GM12878 (cell line): ENCODE results near the gene FRMD3. TPM values are rescaled to one million over a fixed set of nuclear protein-coding genes. Genes with fewer than 3 reads are reported as not detected.

ENCODE experiments used
- ATAC-seq: fragments of 200-7000 bp; cut with Tn5 transposase; 3 replicates; pipeline ENCODE4 v1.9.1; 2020; ENCODE audit warnings: mild to moderate bottlenecking, moderate library complexity
- BruUV-seq: library from RNA; stranded (reverse); fragments of 400-500 nt; replicated peaks from 2 replicates; lab custom pipeline; 2021; lab: Mats Ljungman, UMichigan
- CTCF ChIA-PET: fragments of 300-600 bp; sonication (Branson Sonifier 250); formaldehyde crosslinking; extraction: SDS; loops from one replicate; lab custom pipeline; 2021; ENCODE audit warnings: inconsistent platforms; lab: Yijun Ruan, JAX
- POLR2A ChIA-PET: fragments of 350-600 bp; formaldehyde crosslinking; extraction: SDS; loops from one replicate; lab custom pipeline; 2021; ENCODE audit warnings: inconsistent platforms; lab: Charles Lee
- RAD21 ChIA-PET: fragments of 300-600 bp; sonication (Branson Sonifier 250); formaldehyde crosslinking; loops from one replicate; lab custom pipeline; 2023; ENCODE audit warnings: antibody characterized with exemption; ENCODE audit not compliant: unreplicated experiment; lab: Charles Lee
- SMC1A ChIA-PET: fragments of 300-600 bp; sonication (Branson Sonifier 250); formaldehyde crosslinking; loops from one replicate; lab custom pipeline; 2023; ENCODE audit not compliant: unreplicated experiment, uncharacterized antibody; lab: Charles Lee
- DNase-seq: peaks from one replicate; pipeline ENCODE4 v3.0.0-alpha.2; 2011; ENCODE audit warnings: low read depth, low spot score
- FAIRE-seq: peaks from 3 replicates; lab custom pipeline; 2011; peaks lifted over from hg19 to GRCh38; lab: Jason Lieb, UNC
- H2AFZ ChIP-seq: 2 replicates; pipeline ENCODE4 v1.6.0; 2011; ENCODE audit warnings: low read depth, low read length, control low read depth; ENCODE audit not compliant: control insufficient read depth
- H3K27ac ChIP-seq: 2 replicates; pipeline ENCODE4 v1.5.1; 2011; ENCODE audit warnings: control low read depth; ENCODE audit not compliant: control insufficient read depth, insufficient read depth
- H3K27me3 ChIP-seq, 2 experiments: replicated peaks in 1 of 2; 2 replicates each; pipeline versions ENCODE4 v1.6.0 to v1.6.1; 2011; ENCODE audit warnings: low read length in 1 of 2; ENCODE audit not compliant: control insufficient read depth in 2 of 2, insufficient read depth in 2 of 2
- H3K36me3 ChIP-seq, 2 experiments: 2 replicates each; pipeline ENCODE4 v1.5.1; 2011; ENCODE audit warnings: low read length in 1 of 2; ENCODE audit not compliant: control insufficient read depth in 2 of 2, insufficient read depth in 2 of 2
- H3K4me1 ChIP-seq: 2 replicates; pipeline ENCODE4 v1.6.1; 2011; ENCODE audit warnings: mild to moderate bottlenecking, low read length, moderate library complexity, mixed read lengths; ENCODE audit not compliant: control insufficient read depth, insufficient read depth
- H3K4me2 ChIP-seq: 2 replicates; pipeline ENCODE4 v1.6.0; 2011; ENCODE audit warnings: control low read depth; ENCODE audit not compliant: control insufficient read depth, insufficient read depth
- H3K4me3 ChIP-seq: fragments of 200-600 bp; sonication (generic); 2 replicates; pipeline ENCODE4 v1.5.1; 2016
- H3K79me2 ChIP-seq: 2 replicates; pipeline ENCODE4 v1.6.0; 2011; ENCODE audit warnings: low read length; ENCODE audit not compliant: control insufficient read depth, insufficient read depth
- H3K9ac ChIP-seq: 2 replicates; pipeline ENCODE4 v1.8.0; 2011; ENCODE audit warnings: low read length, control low read depth, mixed read lengths; ENCODE audit not compliant: control insufficient read depth, insufficient read depth
- H3K9me3 ChIP-seq: replicated peaks from 3 replicates; pipeline ENCODE4 v1.5.1; 2011; ENCODE audit warnings: mild to moderate bottlenecking, low read length; ENCODE audit not compliant: control insufficient read depth, insufficient read depth
- H4K20me1 ChIP-seq: 2 replicates; pipeline ENCODE4 v1.6.0; 2011; ENCODE audit not compliant: control insufficient read depth, insufficient read depth
- CEBPB ChIP-seq, 2 experiments: fragments of 150-350 bp in 1 of 2; IDR thresholded peaks; 2 replicates each; pipeline ENCODE4 v1.6.1; 2012 to 2014; ENCODE audit warnings: low read depth in 2 of 2, low read length in 2 of 2, borderline replicate concordance in 1 of 2, inconsistent platforms in 1 of 2
- CEBPZ ChIP-seq: fragments of 150-350 bp; IDR thresholded peaks from 2 replicates; pipeline ENCODE4 v1.6.1; 2016; ENCODE audit warnings: low read depth, low read length
- CHD1 ChIP-seq: IDR thresholded peaks from 2 replicates; pipeline ENCODE4 v1.6.1; 2012; ENCODE audit warnings: low read depth, low read length, improper control_type of control experiment
- CREB1 ChIP-seq: IDR thresholded peaks from 2 replicates; pipeline ENCODE4 v1.6.1; 2012; ENCODE audit warnings: low read depth, mild to moderate bottlenecking, inconsistent platforms
- ELK1 ChIP-seq: IDR thresholded peaks from 2 replicates; pipeline ENCODE4 v1.6.1; 2012; ENCODE audit warnings: low read depth, low read length, improper control_type of control experiment
- IKZF2 ChIP-seq, 2 experiments: fragments of 450-650 bp; IDR thresholded peaks; 2 replicates each; pipeline ENCODE4 v1.6.1; 2017; ENCODE audit warnings: mild to moderate bottlenecking in 2 of 2, moderate library complexity in 2 of 2
- NFXL1 ChIP-seq: fragments of 450-650 bp; IDR thresholded peaks from 2 replicates; pipeline ENCODE4 v1.6.1; 2017; ENCODE audit warnings: antibody characterized with exemption, mild to moderate bottlenecking, borderline replicate concordance
- NR2F1 ChIP-seq: fragments of 450-650 bp; conservative IDR thresholded peaks from 2 replicates; pipeline ENCODE4 v1.6.1; 2017; ENCODE audit warnings: mild to moderate bottlenecking
- PKNOX1 ChIP-seq: fragments of 450-650 bp; IDR thresholded peaks from 2 replicates; pipeline ENCODE4 v1.6.1; 2016; ENCODE audit warnings: mild to moderate bottlenecking
- RAD21 ChIP-seq: IDR thresholded peaks from 2 replicates; pipeline ENCODE4 v1.6.1; 2011; ENCODE audit warnings: mild to moderate bottlenecking, low read depth, low read length, moderate library complexity; ENCODE audit not compliant: insufficient read depth
- REST ChIP-seq: IDR thresholded peaks from 2 replicates; pipeline ENCODE4 v1.6.1; 2012; ENCODE audit warnings: mild to moderate bottlenecking, low read depth, low read length
- SMARCA5 ChIP-seq: fragments of 450-650 bp; IDR thresholded peaks from 2 replicates; pipeline ENCODE4 v1.6.1; 2017; ENCODE audit warnings: mild to moderate bottlenecking
- STAT3 ChIP-seq: IDR thresholded peaks from 2 replicates; pipeline ENCODE4 v1.6.1; 2011; ENCODE audit warnings: low read depth, low read length, improper control_type of control experiment
- TARDBP ChIP-seq: IDR thresholded peaks from 2 replicates; pipeline ENCODE4 v1.6.1; 2016; ENCODE audit warnings: borderline replicate concordance
- ZNF622 ChIP-seq: fragments of 450-650 bp; IDR thresholded peaks from 2 replicates; pipeline ENCODE4 v1.6.1; 2017; ENCODE audit warnings: mild to moderate bottlenecking, inconsistent platforms
- WGBS: methylation state at CpG from one replicate; pipeline ENCODE4 v1.1.6; 2016; ENCODE audit warnings: low lambda C conversion rate; ENCODE audit not compliant: insufficient replicate concordance, insufficient coverage; ENCODE audit errors: missing lambda C conversion rate; 5-methylcytosine and 5-hydroxymethylcytosine counted together
- in situ Hi-C: fragments of 300-500 bp; cut with MboI; formaldehyde crosslinking; loops from 9 replicates; pipeline ENCODE4 v1.14.3; 2018; ENCODE audit warnings: mixed read lengths
- intact Hi-C: fragments of 100-400 bp; cut with micrococcal nuclease; formaldehyde crosslinking; loops from one replicate; pipeline ENCODE4 v1.14.2; 2022; ENCODE audit not compliant: unreplicated experiment
- polyA plus RNA-seq, 11 experiments: library from polyadenylated mRNA; depleted of rRNA in 4 of 11; unstranded in 6 of 11; stranded (reverse) in 5 of 11; fragments of >200 nt; fragmentation: Nextera tagmentation in 4 of 11; fragmentation: Illumina TruSeq in 1 of 11; extraction: Ambion mirVana in 4 of 11; extraction: Trizol in 1 of 11; gene quantifications; 1 replicate in 1 of 11; 2 replicates in 10 of 11; pipeline versions ENCODE4 v1.2.1 to v1.2.3, GENCODE V29; 2011 to 2016; ENCODE audit warnings: inconsistent platforms in 2 of 11, missing spikeins in 2 of 11, low read depth in 1 of 11
- total RNA-seq, 4 experiments: library from RNA; depleted of rRNA in 3 of 4; stranded (reverse); fragments of >200 nt in 3 of 4; fragmentation: Illumina TruSeq in 1 of 4; extraction: Trizol in 1 of 4; gene quantifications; 2 replicates each; pipeline versions ENCODE4 v1.2.1 to v1.2.3, GENCODE V29; 2013 to 2021

Gene FRMD3
- total and polyA plus RNA-seq, 10 of the 15 experiments (the other 5 are each of a cell fraction or from before 2014, with no cell fraction given), result 0.04 to 0.68 (median 0.21) TPM; not detected in 1

GRCh38 chr9:83538890-83539238, 663 bp upstream of the FRMD3 start:
- H3K4me2 ChIP-seq, result no peak overlapping the region
- in situ Hi-C loops, result no loop called here
- no peak overlapping the region for H3K9ac ChIP-seq
- H3K79me2 ChIP-seq, result no peaks in the 10 kb centered on the region
- DNase-seq, result no peak
- no TSS peak for BruUV-seq
- 34% methylated on average over 6 of the region's 6 CpGs for WGBS
- H3K4me3 ChIP-seq, result no peak overlapping the region
- SMC1A ChIA-PET, result interaction anchor here (1.0 to 8.4 kb wide), 2 partner anchors 35 to 204 kb away, joined by 3 to 198 read pairs; no protein-coding TSS in a partner anchor
- POLR2A ChIA-PET, result no interaction called here
- no peak overlapping the region for H3K27ac ChIP-seq
- no peaks in the 10 kb centered on the region for H3K36me3 ChIP-seq
- no peaks in the 10 kb centered on the region for H3K4me1 ChIP-seq
- CTCF ChIA-PET, result interaction anchor here (9.4 kb wide), 1 partner anchor 207 kb away, joined by 401 read pairs; no protein-coding TSS in a partner anchor
- FAIRE-seq, result no peak
- H2AFZ ChIP-seq, result no peak overlapping the region
- ATAC-seq, result no peak
- H3K27me3 ChIP-seq, result peaks cover 0 to 5% of the 10 kb centered on the region in 2 experiments; a peak in 3 of 4 replicates
- RAD21 ChIA-PET, result interaction anchor here (8.7 kb wide), 1 partner anchor 204 kb away, joined by 211 read pairs; no protein-coding TSS in a partner anchor
- intact Hi-C loops, result no loop called here
- no peaks in the 10 kb centered on the region for H4K20me1 ChIP-seq
- TF ChIP-seq CEBPB (IDR thresholded peaks at IDR 0.05; ENCODE audit: borderline replicate concordance in 1 of 2, low read depth in 2 of 2, low read length in 2 of 2) (no peak), CHD1 (no peak), STAT3 (no peak), TARDBP (no peak), CEBPZ (no peak), ELK1 (no peak), RAD21 (no peak), IKZF2 (IDR thresholded peaks at IDR 0.05) (no peak), SMARCA5 (no peak), CREB1 (no peak), NFXL1 (no peak), NR2F1 (no peak), ZNF622 (no peak), REST (no peak), PKNOX1 (no peak)
- no peaks in the 10 kb centered on the region for H3K9me3 ChIP-seq
